Fibroblast of skin of left quadriceps (primary cell): ENCODE results near the gene PKD2L2.
"Not testable (repeated sequence)": the region's sequence is repeated elsewhere in the genome, so short reads cannot be mapped to it uniquely, and the experiment has no call there.

Experiments used
- DNase-seq, 2 experiments: peaks; one replicate each; pipeline ENCODE4 v3.0.0-alpha.2; 2013; ENCODE audit warnings: low read depth in 2 of 2

PKD2L2 gene

GRCh38 chr5:137957948-137958347 lies 68.7 kb downstream of the PKD2L2 start:
- no peak for DNase-seq

- DNase-seq, result no peak
These were observed 70.2 kb downstream of the PKD2L2 start for GRCh38 chr5:137959488-137959887.

GRCh38 chr5:137960141-137960540 lies 70.9 kb downstream of the PKD2L2 start:
- no peak for DNase-seq

GRCh38 chr5:137960819-137961218 lies 71.6 kb downstream of the PKD2L2 start:
- no peak for DNase-seq

GRCh38 chr5:137970384-137970783 lies 81.1 kb downstream of the PKD2L2 start:
- not testable (repeated sequence) for DNase-seq

- no peak for DNase-seq
These were observed 86.0 kb downstream of the PKD2L2 start for GRCh38 chr5:137975208-137975607.

GRCh38 chr5:137989419-137989818 lies 100.2 kb downstream of the PKD2L2 start:
- DNase-seq, result no peak
